Astrocyte (in vitro differentiated cells and primary cell): ENCODE measurements around the gene PYHIN1. TPM values are rescaled to one million over a fixed set of nuclear protein-coding genes. Genes with fewer than 3 reads are reported as not detected.

Experiments used
- DNase-seq: peaks from one replicate; pipeline ENCODE4 v3.0.0-alpha.2; 2010; ENCODE audit warnings: low read depth
- FAIRE-seq: peaks from 2 replicates; lab custom pipeline; 2011; peaks lifted over from hg19 to GRCh38; lab: Jason Lieb, UNC
- H2AFZ ChIP-seq: 2 replicates; pipeline ENCODE4 v1.6.0; 2012; ENCODE audit warnings: low read depth, low read length, inconsistent platforms
- H3K27ac ChIP-seq: 2 replicates; pipeline ENCODE4 v1.5.1; 2011; ENCODE audit warnings: low read depth, low read length, inconsistent platforms
- H3K27me3 ChIP-seq: 2 replicates; pipeline ENCODE4 v1.6.0; 2011; ENCODE audit warnings: low read length, inconsistent platforms; ENCODE audit not compliant: insufficient read depth
- H3K36me3 ChIP-seq: 2 replicates; pipeline ENCODE4 v1.5.1; 2011; ENCODE audit warnings: low read length, inconsistent platforms; ENCODE audit not compliant: insufficient read depth
- H3K4me1 ChIP-seq: 2 replicates; pipeline ENCODE4 v1.5.1; 2011; ENCODE audit warnings: low read length, inconsistent platforms; ENCODE audit not compliant: insufficient read depth
- H3K4me2 ChIP-seq: 2 replicates; pipeline ENCODE4 v1.6.0; 2012; ENCODE audit warnings: low read length, inconsistent platforms
- H3K4me3 ChIP-seq: 2 replicates; pipeline ENCODE4 v1.5.1; 2011; ENCODE audit warnings: low read depth, mild to moderate bottlenecking, low read length, inconsistent platforms; ENCODE audit not compliant: insufficient read depth
- H3K79me2 ChIP-seq: 2 replicates; pipeline ENCODE4 v1.6.0; 2012; ENCODE audit warnings: mild to moderate bottlenecking, low read length, inconsistent platforms; ENCODE audit not compliant: insufficient read depth
- H3K9ac ChIP-seq: 2 replicates; pipeline ENCODE4 v1.6.0; 2012; ENCODE audit warnings: mild to moderate bottlenecking, low read length, inconsistent platforms
- H3K9me3 ChIP-seq: 2 replicates; pipeline ENCODE4 v1.5.1; 2012; ENCODE audit warnings: low read depth, mild to moderate bottlenecking, low read length, inconsistent platforms; ENCODE audit not compliant: insufficient read depth
- H4K20me1 ChIP-seq: 2 replicates; pipeline ENCODE4 v1.6.0; 2012; ENCODE audit warnings: low read length, inconsistent platforms; ENCODE audit not compliant: insufficient read depth
- H3K27ac Mint-ChIP-seq: one replicate; pipeline ENCODE4 v1.8.0; 2021; ENCODE audit warnings: mild to moderate bottlenecking, mixed read lengths; ENCODE audit not compliant: unreplicated experiment
- H3K27me3 Mint-ChIP-seq: one replicate; pipeline ENCODE4 v1.8.0; 2021; ENCODE audit warnings: low read depth, mixed read lengths; ENCODE audit not compliant: unreplicated experiment
- H3K36me3 Mint-ChIP-seq: one replicate; pipeline ENCODE4 v1.8.0; 2021; ENCODE audit warnings: low read depth, mixed read lengths; ENCODE audit not compliant: unreplicated experiment
- H3K4me1 Mint-ChIP-seq: one replicate; pipeline ENCODE4 v1.8.0; 2021; ENCODE audit warnings: low read depth, mixed read lengths; ENCODE audit not compliant: unreplicated experiment
- H3K4me3 Mint-ChIP-seq: one replicate; pipeline ENCODE4 v1.8.0; 2021; ENCODE audit warnings: mild to moderate bottlenecking, moderate library complexity, mixed read lengths; ENCODE audit not compliant: unreplicated experiment
- H3K9me3 Mint-ChIP-seq: one replicate; pipeline ENCODE4 v1.8.0; 2021; ENCODE audit warnings: mild to moderate bottlenecking, mixed read lengths; ENCODE audit not compliant: unreplicated experiment
- EZH2 ChIP-seq: IDR thresholded peaks from 2 replicates; pipeline ENCODE4 v1.6.1; 2012; ENCODE audit warnings: mild to moderate bottlenecking, low read length, inconsistent platforms; ENCODE audit not compliant: insufficient read depth
- total RNA-seq: library from RNA; stranded (reverse); gene quantifications from 2 replicates; pipeline ENCODE4 v1.2.1, GENCODE V29; 2021
- TF ChIP-seq, protein P1 (sequence below): IDR thresholded peaks from 2 replicates; pipeline ENCODE4 v1.5.1; 2011; ENCODE audit warnings: low read depth, mild to moderate bottlenecking, inconsistent platforms, low read length, moderate library complexity; ENCODE audit not compliant: insufficient read depth

PYHIN1 gene
- total RNA-seq, 1 donor from 2014 or later: not detected

- no peaks in the 10 kb centered on the region for H3K27me3 Mint-ChIP-seq
- FAIRE-seq (no peak), DNase-seq (no peak)
- H3K9me3 ChIP-seq: no peaks in the 10 kb centered on the region
- no peaks in the 10 kb centered on the region for H3K36me3 Mint-ChIP-seq
- TF ChIP-seq, protein P1, sequence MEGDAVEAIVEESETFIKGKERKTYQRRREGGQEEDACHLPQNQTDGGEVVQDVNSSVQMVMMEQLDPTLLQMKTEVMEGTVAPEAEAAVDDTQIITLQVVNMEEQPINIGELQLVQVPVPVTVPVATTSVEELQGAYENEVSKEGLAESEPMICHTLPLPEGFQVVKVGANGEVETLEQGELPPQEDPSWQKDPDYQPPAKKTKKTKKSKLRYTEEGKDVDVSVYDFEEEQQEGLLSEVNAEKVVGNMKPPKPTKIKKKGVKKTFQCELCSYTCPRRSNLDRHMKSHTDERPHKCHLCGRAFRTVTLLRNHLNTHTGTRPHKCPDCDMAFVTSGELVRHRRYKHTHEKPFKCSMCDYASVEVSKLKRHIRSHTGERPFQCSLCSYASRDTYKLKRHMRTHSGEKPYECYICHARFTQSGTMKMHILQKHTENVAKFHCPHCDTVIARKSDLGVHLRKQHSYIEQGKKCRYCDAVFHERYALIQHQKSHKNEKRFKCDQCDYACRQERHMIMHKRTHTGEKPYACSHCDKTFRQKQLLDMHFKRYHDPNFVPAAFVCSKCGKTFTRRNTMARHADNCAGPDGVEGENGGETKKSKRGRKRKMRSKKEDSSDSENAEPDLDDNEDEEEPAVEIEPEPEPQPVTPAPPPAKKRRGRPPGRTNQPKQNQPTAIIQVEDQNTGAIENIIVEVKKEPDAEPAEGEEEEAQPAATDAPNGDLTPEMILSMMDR: no peak
- no peak for TF ChIP-seq EZH2
- no peak overlapping the region for H3K27ac Mint-ChIP-seq
- no peaks in the 10 kb centered on the region for H3K36me3 ChIP-seq
- no peaks in the 10 kb centered on the region for H3K9me3 Mint-ChIP-seq
- H3K27me3 ChIP-seq: no peaks in the 10 kb centered on the region
- no peak overlapping the region for H2AFZ ChIP-seq
- H3K27ac ChIP-seq: no peak overlapping the region
- H3K4me3 Mint-ChIP-seq: no peak overlapping the region
- no peaks in the 10 kb centered on the region for H3K79me2 ChIP-seq
- H3K9ac ChIP-seq: no peak overlapping the region
- H3K4me1 ChIP-seq: no peaks in the 10 kb centered on the region
- no peak overlapping the region for H3K4me2 ChIP-seq
- H3K4me3 ChIP-seq: no peak overlapping the region
- no peaks in the 10 kb centered on the region for H4K20me1 ChIP-seq
- H3K4me1 Mint-ChIP-seq: no peaks in the 10 kb centered on the region
These were observed 41.5 kb downstream of the PYHIN1 start for GRCh38 chr1:158972841-158973240.

DNA sequence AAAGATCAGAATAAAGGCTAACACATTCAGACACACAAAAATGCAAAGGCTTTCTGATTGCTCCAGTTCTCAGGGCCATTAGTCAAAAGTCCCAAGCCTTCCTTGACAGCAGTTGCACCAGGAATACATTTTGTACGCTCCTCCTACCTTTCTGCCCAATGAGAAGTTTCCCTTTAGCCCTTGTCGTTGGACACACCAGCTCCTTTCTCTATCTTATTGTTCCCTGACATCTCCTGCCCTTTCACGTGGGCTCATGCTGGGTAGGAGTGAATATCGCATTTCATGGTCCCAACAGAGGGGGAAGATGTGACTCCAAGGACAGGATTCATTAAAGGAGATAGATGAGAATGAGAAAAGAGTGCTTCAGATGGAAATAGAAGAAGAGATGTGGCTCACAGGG, 44.9 kb downstream of the PYHIN1 start:
- FAIRE-seq (no peak), DNase-seq (no peak)
- Mint-ChIP-seq H3K9me3 (no peaks in the 10 kb centered on the region), H3K36me3 (peaks cover 2% of the 10 kb centered on the region), H3K27ac (no peak overlapping the region), H3K27me3 (no peaks in the 10 kb centered on the region), H3K4me3 (no peak overlapping the region), H3K4me1 (no peaks in the 10 kb centered on the region)
- Histone ChIP-seq H3K27ac (no peak overlapping the region), H3K36me3 (no peaks in the 10 kb centered on the region), H3K4me2 (no peak overlapping the region), H3K9me3 (no peaks in the 10 kb centered on the region), H2AFZ (no peak overlapping the region), H4K20me1 (no peaks in the 10 kb centered on the region), H3K4me3 (no peak overlapping the region), H3K4me1 (no peaks in the 10 kb centered on the region), H3K9ac (no peak overlapping the region), H3K79me2 (no peaks in the 10 kb centered on the region), H3K27me3 (no peaks in the 10 kb centered on the region)
- TF ChIP-seq, protein P1: no peak
- no peak for TF ChIP-seq EZH2

DNA sequence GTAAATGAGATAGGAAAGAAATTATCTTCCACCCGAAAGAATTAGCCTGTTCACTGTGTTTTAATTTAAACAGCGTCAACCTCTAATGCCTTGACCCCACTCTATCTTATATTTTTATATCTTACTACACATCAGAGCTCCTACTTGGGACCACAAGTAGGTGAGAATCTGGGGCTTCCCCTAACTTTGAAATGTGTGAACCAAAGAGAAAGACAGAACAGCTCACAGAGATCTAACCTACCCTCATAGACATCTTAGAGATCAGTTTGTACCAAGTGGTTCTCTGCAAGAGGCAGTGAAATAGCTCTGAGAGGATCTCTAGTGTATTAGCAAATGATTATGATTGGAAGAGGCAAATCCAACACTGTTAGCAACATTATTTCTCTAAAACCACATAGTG, 47.4 kb downstream of the PYHIN1 start:
- DNase-seq (no peak), FAIRE-seq (no peak)
- no peaks in the 10 kb centered on the region for H3K27me3 ChIP-seq
- peaks cover 2% of the 10 kb centered on the region for H3K36me3 Mint-ChIP-seq
- H3K79me2 ChIP-seq: no peaks in the 10 kb centered on the region
- H2AFZ ChIP-seq: no peak overlapping the region
- H3K4me2 ChIP-seq: no peak overlapping the region
- H3K4me1 Mint-ChIP-seq: no peaks in the 10 kb centered on the region
- H3K27me3 Mint-ChIP-seq: no peaks in the 10 kb centered on the region
- no peaks in the 10 kb centered on the region for H4K20me1 ChIP-seq
- no peaks in the 10 kb centered on the region for H3K36me3 ChIP-seq
- H3K27ac ChIP-seq: no peak overlapping the region
- no peak overlapping the region for H3K9ac ChIP-seq
- no peak for TF ChIP-seq EZH2
- TF ChIP-seq, protein P1: no peak
- no peaks in the 10 kb centered on the region for H3K4me1 ChIP-seq
- H3K4me3 ChIP-seq: no peak overlapping the region
- H3K9me3 Mint-ChIP-seq: peaks cover 3% of the 10 kb centered on the region
- no peaks in the 10 kb centered on the region for H3K9me3 ChIP-seq
- no peak overlapping the region for H3K4me3 Mint-ChIP-seq
- H3K27ac Mint-ChIP-seq: no peak overlapping the region
